HG03520 (cell line): ENCODE results near the gene EFHD1.
"Not testable (repeated sequence)": the region's sequence is repeated elsewhere in the genome, so short reads cannot be mapped to it uniquely, and the experiment has no call there.

Source experiments
- ATAC-seq: cut with Tn5 transposase; IDR thresholded peaks from one replicate; pipeline ENCODE4 v1.9.1; 2021; ENCODE audit warnings: mild to moderate bottlenecking, moderate library complexity; ENCODE audit not compliant: unreplicated experiment

EFHD1 gene

DNA sequence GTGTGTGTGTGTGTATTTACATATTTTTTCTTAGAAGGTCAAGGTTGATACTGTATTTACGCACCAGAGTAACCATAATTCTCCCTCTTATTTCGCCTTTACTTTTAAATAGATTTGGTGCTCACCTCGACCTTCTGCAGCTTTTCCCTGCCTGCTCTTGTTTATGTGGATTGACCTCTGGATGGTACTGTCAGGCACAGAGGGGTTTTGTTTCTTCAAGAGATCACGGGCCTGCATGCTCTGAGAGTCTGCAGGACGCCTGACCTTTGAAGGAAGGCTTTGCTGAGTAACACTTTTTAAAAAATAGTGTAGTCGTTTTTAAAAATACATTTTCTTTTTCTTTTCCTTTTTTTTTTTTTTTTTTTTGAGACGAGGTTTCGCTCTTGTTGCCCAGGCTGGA, 18.1 kb upstream of the EFHD1 start:
- no peak for ATAC-seq

GRCh38 chr2:232621186-232621585, 12.2 kb upstream of the EFHD1 start:
- no peak for ATAC-seq

- ATAC-seq = no peak
Measured at GRCh38 chr2:232622563-232622962, 10.8 kb upstream of the EFHD1 start.

GRCh38 chr2:232623768-232624765, 9.3 kb upstream of the EFHD1 start:
- ATAC-seq = no peak

GRCh38 chr2:232626584-232626983, 6.8 kb upstream of the EFHD1 start:
- no peak for ATAC-seq

DNA sequence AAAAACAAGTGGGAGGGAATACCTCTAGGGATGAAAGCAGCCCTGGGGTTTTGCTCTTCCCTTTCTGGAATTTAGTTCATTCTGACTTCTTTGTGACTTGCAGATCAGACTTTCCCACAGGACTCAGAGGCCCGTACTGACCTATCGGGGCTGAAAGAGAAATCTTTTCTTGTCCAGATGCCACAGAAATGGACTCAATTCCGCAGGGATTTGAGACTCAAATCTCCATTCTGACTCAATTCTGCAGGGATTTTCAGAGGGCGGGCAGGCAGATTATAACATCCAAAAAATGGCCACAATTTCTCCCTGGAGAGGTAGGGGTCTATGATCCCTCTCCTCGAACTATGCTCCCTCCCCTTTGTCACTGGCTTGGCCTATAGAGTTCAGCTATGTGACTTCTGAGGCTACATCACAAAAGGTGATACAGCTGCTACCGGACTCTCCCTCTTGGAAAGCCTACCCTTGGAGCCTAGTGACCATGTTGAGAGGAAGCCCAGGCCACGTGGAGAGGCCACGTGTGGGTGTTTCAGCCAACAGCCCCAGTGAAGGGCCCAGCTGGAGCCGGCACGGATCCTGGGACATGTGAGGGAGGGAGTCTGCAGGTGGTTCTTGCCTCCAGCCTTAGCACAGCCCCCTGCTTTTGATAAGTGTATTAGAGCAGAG, 4.8 kb upstream of the EFHD1 start:
- ATAC-seq = no peak

DNA sequence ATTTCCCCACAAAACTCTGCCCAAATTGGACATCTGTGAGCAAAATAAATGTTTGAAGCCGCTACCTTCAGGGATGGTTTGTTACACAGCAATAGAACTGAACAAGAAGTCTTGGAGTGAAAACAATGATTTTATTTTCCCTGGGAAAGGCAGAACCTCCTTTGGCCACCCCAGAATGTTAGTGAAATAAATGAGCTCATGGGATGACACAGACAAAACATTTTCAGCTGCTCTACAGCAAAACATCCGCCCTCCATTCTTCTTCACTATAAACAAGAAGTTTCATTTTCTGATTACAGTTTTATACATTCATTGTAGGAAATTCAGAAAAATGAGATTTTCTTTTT, 4.3 kb upstream of the EFHD1 start:
- no peak for ATAC-seq

- no peak for ATAC-seq
Measured at GRCh38 chr2:232632229-232632903, 1.0 kb upstream of the EFHD1 start.

DNA sequence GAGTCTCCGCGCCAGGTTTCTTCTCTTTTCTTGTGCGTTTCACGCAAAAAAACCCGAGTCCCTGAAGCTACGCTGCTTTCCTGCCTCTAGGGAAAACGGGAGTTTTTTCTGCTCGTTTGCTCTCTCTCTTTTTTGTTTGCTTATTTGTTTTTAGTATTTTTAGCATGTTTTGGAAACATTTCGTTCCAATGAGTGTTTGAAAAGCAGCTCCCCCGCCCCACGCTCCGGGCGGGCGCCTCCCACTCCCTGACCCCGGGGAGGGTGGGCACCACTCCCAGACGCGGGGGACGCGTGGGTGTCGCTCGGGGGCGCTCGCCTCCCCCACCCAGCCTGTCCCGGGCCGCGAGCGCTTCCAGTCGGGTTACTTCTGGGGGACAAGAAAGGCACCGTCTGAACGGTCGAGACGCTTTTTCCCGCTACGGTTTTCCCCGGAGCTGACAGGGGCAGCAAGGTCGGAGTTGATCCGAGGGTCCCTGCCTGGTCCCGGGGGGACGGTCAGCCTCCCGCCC, 446 bp upstream of the EFHD1 start:
- no peak for ATAC-seq

GRCh38 chr2:232634206-232635150, 1.1 kb downstream of the EFHD1 start:
- no peak for ATAC-seq

DNA sequence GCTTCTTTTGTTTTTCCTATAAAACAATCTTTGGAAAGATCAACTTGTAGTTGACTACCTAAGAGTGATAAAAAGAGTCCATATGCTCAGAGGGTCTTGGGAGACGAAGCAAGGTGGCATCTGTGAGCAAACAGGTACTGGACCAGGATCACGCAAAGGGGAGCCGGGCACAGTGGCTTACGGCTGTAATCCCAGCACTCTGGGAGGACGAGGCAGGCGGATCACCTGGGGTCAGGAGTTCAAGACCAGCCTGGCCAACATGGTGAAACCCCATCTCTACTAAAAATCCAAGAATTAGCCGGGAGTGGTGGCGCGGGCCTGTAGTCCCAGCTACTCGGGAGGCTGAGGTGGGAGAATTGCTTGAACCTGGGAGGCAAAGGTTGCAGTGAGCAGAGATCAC, 2.0 kb downstream of the EFHD1 start:
- ATAC-seq = not testable (repeated sequence)

GRCh38 chr2:232635820-232636219, 2.4 kb downstream of the EFHD1 start:
- no peak for ATAC-seq

GRCh38 chr2:232636788-232637420, 3.5 kb downstream of the EFHD1 start:
- no peak for ATAC-seq

- ATAC-seq = no peak
Measured at GRCh38 chr2:232637866-232638583, 4.6 kb downstream of the EFHD1 start.

- no peak for ATAC-seq
Measured at GRCh38 chr2:232641153-232641848, 7.9 kb downstream of the EFHD1 start.

DNA sequence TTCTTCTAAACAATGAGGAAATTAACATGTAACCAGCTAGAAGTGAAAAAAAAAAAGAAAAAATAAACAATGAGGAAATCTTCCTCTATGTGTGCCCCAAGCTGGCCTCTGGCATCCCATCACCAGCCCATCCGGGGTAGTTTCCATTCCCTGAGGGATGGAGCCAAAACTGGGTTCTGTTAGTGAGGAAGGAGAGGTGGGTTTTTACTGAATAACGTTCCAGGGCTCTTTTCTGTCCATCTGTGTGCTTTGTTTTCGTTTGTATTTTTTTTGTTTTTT, 9.7 kb downstream of the EFHD1 start:
- no peak for ATAC-seq

DNA sequence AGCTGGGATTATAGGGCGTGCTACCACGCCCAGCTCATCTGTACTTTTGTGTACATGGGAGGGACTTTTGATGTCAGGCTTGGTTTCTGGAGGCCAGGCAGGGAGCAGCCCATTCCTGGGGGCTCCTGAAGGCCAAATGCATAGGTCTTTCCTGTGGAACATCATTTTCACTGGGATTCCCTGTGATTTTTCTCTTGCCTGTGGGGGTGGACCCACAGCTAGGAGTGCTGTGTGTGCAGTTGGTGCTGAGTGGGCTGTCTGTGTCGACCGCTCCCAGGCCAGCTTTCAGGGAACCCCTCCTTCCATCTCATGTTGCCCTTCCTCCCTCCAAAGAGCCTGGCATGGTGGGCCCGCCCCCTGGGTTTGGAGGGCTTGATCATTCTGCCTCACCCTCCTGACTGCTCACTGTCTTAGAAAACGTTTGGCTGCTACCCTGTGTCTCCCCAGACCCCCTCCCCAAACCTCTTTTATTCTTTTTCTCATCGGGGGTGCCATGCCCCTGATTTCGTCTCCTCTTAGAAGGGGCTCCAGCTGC, 10.5 kb downstream of the EFHD1 start:
- ATAC-seq = no peak

GRCh38 chr2:232645061-232645460, 11.7 kb downstream of the EFHD1 start:
- ATAC-seq = no peak

GRCh38 chr2:232646726-232647125, 13.3 kb downstream of the EFHD1 start:
- no peak for ATAC-seq
